Spleen (tissue), 7 donors: Measurements from ENCODE around the gene COBLL1.

Experiments used
- CTCF ChIP-seq, 11 experiments: fragments of 200-600 bp in 7 of 11; fragments of 450-650 bp in 4 of 11; sonication (generic) in 4 of 11; IDR thresholded peaks in 8 of 11; conservative IDR thresholded peaks in 3 of 11; 1 replicate in 7 of 11; 2 replicates in 4 of 11; pipeline versions ENCODE4 v1.4.0 to v1.8.0; 2016 to 2021; ENCODE audit warnings: antibody characterized with exemption in 11 of 11, inconsistent platforms in 4 of 11, mild to moderate bottlenecking in 1 of 11
- POLR2A ChIP-seq, 3 donors: fragments of 450-650 bp; IDR thresholded peaks; one replicate each; pipeline ENCODE4 v1.5.1; 2017; ENCODE audit warnings: antibody characterized with exemption in 3 of 3, mild to moderate bottlenecking in 1 of 3
- POLR2AphosphoS5 ChIP-seq, 3 donors: sonication (generic); formaldehyde crosslinking; IDR thresholded peaks; one replicate each; pipeline ENCODE4 v1.5.1; 2017; ENCODE audit warnings: antibody characterized with exemption in 3 of 3
- donor health status: DM: no; HTN: no; CAD: no; lungs with moderate emphysema.
- donor health status: DM: no; HTN: no; CAD: no.
- donor health status: DM: no; HTN: no; CAD: no.

DNA sequence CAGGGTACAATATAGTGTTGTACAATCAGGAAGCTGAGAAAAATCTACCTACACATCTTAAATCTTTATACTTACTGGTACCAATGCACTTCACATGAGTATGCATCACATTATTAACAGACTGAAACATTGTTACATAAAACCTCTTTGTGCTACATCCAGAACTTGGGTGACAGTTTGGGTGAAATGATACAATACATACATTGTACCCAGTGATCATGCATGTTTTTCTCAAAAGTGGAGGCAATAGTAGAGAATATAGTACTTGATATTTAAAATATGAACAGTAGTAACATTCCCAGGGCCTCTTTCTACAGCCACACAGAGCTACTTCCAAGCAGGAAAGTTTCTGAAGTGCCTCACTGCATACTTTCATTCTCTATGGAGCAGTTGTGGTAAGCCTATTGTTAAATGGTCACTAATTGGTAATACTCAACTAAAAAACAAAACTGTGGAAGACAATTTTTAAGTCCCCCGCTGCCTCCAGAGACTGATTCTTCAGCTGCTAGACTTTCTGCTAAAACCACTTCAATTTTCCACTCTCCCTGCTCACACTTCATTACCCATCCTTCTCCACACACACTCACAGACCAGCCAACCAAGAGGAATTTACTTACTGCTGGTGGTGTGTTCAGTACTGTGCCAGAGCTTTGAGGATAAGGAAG is 197.5 kb downstream of the COBLL1 start:
- TF ChIP-seq POLR2A (IDR thresholded peaks at IDR 0.05) (no peak), CTCF (IDR thresholded peaks at IDR 0.05 in 8 of 11, conservative IDR thresholded peaks at IDR 0.05 in 3 of 11) (no peak), POLR2AphosphoS5 (IDR thresholded peaks at IDR 0.05) (no peak)
